RWPE1 (cell line): Measurements from ENCODE around the gene PCSK7.
"Not testable (repeated sequence)": the region's sequence is repeated elsewhere in the genome, so short reads cannot be mapped to it uniquely, and the experiment has no call there.

Experiments
- CTCF ChIA-PET: fragments of 350-600 bp; sonication (Branson Sonifier 250); formaldehyde crosslinking; extraction: SDS; loops from one replicate; lab custom pipeline; 2021; lab: Yijun Ruan, JAX
- POLR2A ChIA-PET: fragments of 400-600 bp; formaldehyde crosslinking; extraction: SDS; loops from one replicate; lab custom pipeline; 2020; ENCODE audit warnings: antibody characterized with exemption; ENCODE audit not compliant: low non-redundant PET; lab: Yijun Ruan, JAX
- DNase-seq: peaks from one replicate; pipeline ENCODE4 v3.0.0; 2012; ENCODE audit warnings: low spot score
- H3K27ac ChIP-seq: fragments of 450-650 bp; 2 replicates; pipeline ENCODE4 v1.5.1; 2017
- TF ChIP-seq, protein P1 (sequence below): fragments of 450-650 bp; conservative IDR thresholded peaks from 2 replicates; pipeline ENCODE4 v1.5.1; 2017; ENCODE audit warnings: low read depth, mild to moderate bottlenecking

Gene PCSK7

DNA sequence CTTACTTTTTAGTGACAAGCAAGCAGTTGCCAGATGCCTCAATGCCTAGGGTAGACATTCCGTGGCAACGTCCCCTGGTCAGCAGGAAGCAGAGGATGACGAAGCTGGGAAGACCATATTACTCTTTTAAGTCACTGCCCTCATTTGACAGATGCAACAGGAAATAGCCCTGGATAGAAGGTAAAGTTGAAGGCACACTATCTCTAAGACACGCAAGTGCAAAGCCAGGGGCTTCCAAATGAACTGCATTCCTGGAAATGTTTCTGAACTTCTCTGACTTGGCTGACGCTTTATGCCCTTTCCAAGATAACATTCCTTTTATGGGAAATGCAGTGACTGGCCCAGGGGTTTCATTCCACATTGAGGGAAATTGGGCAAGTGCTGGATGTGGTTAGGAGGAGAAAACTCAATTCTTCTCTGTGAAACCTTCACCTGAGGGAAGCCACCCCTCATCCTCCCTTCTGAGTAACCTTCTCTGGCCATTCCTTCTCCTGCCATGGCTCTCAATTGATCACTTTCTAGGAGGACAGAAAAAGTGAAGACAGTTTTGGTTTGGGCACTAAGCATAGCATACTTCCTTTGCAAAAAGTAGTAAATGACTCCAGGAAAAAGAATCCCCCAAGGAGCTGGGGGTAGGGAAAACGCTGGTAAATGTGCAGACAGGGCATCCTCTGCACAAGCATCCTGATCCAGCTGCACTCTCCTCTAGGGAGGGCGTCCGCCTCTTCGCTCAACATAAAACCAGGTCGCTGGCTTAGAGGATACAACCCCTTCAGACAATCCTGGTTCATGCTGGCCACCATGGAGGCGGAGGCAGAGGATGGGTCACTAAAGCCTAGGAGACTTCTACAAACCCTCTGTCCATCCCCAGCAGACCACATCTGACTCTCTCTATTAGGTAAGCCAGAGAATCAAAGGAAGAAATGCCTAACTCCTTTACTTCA lies 14.5 kb downstream of the PCSK7 start:
- ChIA-PET POLR2A (no interaction called here), CTCF (no interaction called here)
- no peak overlapping the region for H3K27ac ChIP-seq
- TF ChIP-seq, protein P1, sequence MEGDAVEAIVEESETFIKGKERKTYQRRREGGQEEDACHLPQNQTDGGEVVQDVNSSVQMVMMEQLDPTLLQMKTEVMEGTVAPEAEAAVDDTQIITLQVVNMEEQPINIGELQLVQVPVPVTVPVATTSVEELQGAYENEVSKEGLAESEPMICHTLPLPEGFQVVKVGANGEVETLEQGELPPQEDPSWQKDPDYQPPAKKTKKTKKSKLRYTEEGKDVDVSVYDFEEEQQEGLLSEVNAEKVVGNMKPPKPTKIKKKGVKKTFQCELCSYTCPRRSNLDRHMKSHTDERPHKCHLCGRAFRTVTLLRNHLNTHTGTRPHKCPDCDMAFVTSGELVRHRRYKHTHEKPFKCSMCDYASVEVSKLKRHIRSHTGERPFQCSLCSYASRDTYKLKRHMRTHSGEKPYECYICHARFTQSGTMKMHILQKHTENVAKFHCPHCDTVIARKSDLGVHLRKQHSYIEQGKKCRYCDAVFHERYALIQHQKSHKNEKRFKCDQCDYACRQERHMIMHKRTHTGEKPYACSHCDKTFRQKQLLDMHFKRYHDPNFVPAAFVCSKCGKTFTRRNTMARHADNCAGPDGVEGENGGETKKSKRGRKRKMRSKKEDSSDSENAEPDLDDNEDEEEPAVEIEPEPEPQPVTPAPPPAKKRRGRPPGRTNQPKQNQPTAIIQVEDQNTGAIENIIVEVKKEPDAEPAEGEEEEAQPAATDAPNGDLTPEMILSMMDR, result no peak
- DNase-seq, result no peak

DNA sequence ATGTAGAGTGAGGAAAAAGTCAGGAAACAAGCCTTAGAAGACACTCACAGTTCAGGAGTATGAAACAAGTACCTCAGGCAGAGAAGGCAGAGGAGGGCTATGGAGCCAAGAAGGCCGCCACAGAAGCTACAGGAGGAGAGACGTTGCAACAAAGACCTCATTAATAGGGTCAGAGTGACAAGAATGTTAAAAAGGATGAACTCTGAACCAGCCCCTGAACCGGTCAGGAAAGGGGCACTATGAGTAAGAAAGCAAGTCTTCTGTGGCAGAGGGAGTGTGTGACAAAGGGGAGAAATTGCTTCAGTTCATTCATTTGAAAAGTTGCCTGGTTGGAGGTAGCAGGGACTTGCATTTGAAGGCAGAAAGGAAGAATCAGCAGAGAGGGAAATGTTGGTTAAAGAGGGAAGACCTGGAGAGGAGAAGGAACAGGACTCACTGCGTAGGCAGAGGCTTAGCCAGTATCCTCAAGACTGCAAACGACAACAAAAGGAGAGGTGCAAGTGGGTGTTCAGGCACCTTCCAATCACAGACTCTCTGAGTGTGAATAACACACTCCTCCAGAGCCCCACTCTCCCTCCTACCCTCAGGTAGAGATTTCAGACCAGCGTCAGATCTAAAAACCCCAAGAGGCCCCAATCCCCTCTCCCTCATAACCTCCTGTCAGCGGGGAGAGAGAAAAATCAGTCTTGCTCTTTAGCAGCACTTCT lies 17.3 kb downstream of the PCSK7 start:
- ChIA-PET POLR2A (no interaction called here), CTCF (interaction anchor here (1.6 kb wide), 1 partner anchor 13 kb away, joined by 4 read pairs; no protein-coding TSS in a partner anchor)
- TF ChIP-seq, protein P1, result no peak
- H3K27ac ChIP-seq, result no peak overlapping the region
- no peak for DNase-seq

DNA sequence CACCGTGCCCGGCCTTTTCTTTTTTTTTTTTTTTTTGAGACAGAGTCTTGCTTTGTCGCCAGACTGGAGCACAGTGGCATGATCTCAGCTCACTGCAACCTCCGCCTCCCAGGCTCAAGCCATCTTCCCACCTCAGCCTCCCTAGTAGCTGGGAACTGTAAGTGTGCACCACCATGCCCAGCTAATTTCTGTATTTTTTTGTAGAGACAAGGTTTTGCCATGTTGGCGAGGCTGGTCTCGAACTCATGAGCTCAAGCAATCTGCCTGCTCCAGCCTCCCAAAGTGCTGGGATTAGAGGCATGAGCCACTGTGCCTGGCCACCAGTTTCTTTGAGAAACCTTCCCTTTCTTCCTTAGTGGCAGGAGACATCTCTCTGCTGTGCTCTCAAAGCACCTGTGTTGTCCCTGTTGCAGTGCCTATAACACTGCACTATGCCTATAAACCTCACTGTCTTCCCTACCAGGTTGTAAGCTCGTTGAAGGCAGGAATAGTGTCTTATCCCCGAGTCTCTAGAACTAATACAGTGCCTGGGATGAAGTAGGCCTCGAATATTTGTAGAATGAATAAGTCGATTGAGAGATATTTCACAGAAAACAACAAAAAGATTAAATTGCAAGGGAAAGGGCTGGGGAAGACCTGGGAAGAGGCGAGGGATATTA lies 19.0 kb downstream of the PCSK7 start:
- TF ChIP-seq, protein P1, result no peak
- CTCF ChIA-PET, result interaction anchor here (3.3 kb wide), 1 partner anchor 14 kb away, joined by 12 read pairs; no protein-coding TSS in a partner anchor

DNA sequence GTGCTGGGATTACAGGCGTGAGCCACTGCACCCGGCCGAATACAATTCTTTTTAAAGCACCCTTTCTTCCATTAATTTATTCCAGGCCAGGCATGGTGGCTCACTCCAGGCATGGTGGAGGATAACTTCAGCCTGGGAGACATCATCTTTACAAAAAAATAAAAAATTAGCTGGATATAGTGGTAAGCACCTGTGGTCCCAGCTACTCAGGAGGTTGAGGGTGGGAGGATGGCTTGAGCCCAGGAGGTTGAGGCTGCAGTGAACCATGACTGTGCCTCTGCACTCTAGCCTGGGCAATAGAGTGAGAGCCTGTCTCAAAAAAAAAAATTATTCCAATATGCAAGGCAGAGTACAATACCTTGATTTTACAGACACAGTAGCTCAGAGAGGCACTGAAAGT lies 21.3 kb downstream of the PCSK7 start:
- POLR2A ChIA-PET, result interaction anchor here (0.6 kb wide), 1 partner anchor 64 kb away, joined by 3 read pairs; no protein-coding TSS in a partner anchor

More for the DNA sequence above, 19.0 kb downstream of the PCSK7 start:
- POLR2A ChIA-PET, result no interaction called here
- no peak overlapping the region for H3K27ac ChIP-seq
- DNase-seq, result no peak

DNA sequence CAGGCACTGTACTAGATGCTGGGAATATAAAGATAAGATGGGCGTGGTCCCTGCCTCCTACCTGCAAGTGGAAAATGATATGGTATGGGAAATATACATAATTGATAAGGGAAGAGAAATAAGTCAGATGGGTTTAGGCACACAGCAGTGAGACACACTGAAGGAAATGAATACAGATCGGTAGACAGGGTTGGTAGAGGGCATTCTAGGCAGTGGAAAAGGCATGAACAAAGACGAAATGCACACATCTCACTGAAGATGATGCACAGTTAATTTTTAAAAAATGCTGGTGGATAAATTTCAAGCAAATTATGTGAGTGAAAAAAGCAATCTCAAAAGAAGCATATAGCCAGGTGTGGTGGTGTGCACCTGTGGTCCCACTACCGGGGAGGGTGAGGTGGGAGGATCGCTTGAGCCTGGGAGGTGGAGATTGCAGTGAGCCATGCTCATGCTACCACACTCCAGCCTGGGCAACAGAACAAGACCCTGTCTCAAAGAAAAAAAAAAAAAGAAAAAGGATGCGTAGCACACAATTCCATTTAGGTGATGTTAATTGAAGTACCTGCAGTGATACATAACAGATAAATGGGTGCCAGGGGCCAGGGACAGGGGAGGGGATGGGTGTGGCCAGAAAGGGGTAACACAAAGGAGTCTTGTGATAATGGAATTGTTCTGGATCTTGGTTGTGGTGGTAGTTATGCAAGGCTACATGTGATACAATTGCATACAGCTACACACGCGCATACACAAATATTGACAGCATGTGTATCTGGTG lies 22.3 kb downstream of the PCSK7 start:
- POLR2A ChIA-PET, result not testable (repeated sequence)

More for the DNA sequence above, 21.3 kb downstream of the PCSK7 start:
- no peak overlapping the region for H3K27ac ChIP-seq
- TF ChIP-seq, protein P1, result no peak
- no peak for DNase-seq
- CTCF ChIA-PET, result interaction anchor here (3.3 kb wide), 1 partner anchor 16 kb away, joined by 12 read pairs; no protein-coding TSS in a partner anchor

DNA sequence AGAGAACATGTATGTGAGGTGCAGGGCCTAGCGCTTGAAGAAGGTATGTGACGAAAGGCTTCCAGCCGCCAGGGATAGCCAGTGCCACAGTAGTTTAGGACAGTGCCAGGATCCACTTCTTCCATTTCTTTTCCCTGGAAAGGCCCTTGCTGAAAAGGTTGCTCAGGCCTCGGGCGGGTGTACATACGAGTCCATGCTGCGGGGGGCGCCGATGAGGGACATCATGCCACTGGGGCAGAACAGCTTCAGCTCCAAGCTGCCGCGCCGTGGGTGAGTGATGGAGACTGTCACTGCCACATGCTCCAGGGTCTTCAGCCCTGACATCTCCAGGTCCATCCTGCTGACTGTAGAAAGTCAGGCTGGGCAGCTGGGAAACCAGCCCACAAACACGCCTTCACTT lies 23.2 kb downstream of the PCSK7 start:
- H3K27ac ChIP-seq, CTCF ChIA-PET, POLR2A ChIA-PET, DNase-seq: not testable (repeated sequence)

More for the DNA sequence above, 22.3 kb downstream of the PCSK7 start:
- CTCF ChIA-PET, result interaction anchor here (0.6 kb wide), 1 partner anchor 105 kb away, joined by 3 read pairs; no protein-coding TSS in a partner anchor
- not testable (repeated sequence) for H3K27ac ChIP-seq, DNase-seq

DNA sequence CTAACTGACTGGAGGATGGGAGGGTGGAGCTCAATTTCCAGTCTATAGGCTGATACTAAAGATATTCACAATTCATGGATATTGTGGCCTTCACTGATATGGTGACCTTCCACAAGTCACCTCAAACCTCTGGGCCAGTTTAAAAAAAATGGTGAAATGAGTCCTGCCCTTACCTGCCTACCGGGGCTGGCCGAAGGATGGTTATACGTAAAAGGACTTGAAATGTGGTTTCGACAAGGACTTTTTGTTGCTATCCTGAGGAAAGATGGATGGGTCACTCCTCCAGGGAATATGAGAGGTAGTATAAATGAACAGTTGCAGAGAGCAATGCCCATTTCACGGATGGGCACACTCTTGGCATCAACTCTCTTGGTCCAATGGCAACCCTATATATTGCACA lies 24.4 kb downstream of the PCSK7 start:
- DNase-seq, POLR2A ChIA-PET, CTCF ChIA-PET, H3K27ac ChIP-seq: not testable (repeated sequence)

DNA sequence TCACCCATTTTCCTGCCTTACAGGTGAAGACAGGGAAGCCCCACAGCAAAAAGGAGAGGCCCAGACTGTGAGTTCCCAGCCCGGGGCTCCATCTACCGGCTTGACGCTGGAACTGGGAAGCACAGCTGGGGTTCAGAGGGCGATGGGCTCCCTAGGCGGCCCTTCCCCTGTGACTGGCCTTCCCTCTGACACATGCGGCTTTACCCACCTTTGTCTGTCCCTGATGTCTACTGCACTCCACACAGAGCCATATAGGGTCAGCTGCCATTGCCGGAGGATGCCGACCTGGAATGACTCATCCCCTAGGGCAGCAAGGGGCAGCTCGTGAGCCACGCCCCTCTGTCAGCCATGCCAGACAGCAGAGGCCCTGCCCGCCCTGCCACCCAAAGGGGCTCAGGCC lies 25.0 kb downstream of the PCSK7 start:
- CTCF ChIA-PET, POLR2A ChIA-PET, DNase-seq, H3K27ac ChIP-seq: not testable (repeated sequence)

DNA sequence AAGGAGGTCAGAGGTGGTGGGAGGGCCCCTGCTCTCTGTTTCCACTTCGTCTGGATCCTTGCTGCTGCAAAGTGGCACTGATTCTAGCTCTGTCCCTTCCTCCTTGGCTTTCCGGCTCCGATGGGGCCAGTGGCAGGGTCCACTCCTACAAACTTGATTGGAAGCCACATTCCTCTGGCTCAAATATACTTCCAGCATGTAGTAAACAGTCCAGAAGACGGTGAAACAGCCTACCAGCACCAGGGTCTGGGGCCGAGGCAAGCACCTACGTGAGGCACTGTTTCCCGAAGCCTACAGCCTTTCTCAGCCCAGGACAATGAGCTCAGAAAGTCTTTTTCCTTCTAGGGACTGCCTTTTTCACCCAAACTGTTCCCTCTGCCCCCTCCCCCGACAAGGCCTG lies 25.8 kb downstream of the PCSK7 start:
- POLR2A ChIA-PET, H3K27ac ChIP-seq, CTCF ChIA-PET, DNase-seq: not testable (repeated sequence)
